Astrocyte (in vitro differentiated cells and primary cell): ENCODE results near the gene MADCAM1. TPM values are rescaled to one million over a fixed set of nuclear protein-coding genes. Genes with fewer than 3 reads are reported as not detected.

ENCODE experiments used
- DNase-seq: peaks from one replicate; pipeline ENCODE4 v3.0.0-alpha.2; 2010; ENCODE audit warnings: low read depth
- FAIRE-seq: peaks from 2 replicates; lab custom pipeline; 2011; peaks lifted over from hg19 to GRCh38; lab: Jason Lieb, UNC
- H2AFZ ChIP-seq: 2 replicates; pipeline ENCODE4 v1.6.0; 2012; ENCODE audit warnings: low read depth, low read length, inconsistent platforms
- H3K27ac ChIP-seq: 2 replicates; pipeline ENCODE4 v1.5.1; 2011; ENCODE audit warnings: low read depth, low read length, inconsistent platforms
- H3K27me3 ChIP-seq: 2 replicates; pipeline ENCODE4 v1.6.0; 2011; ENCODE audit warnings: low read length, inconsistent platforms; ENCODE audit not compliant: insufficient read depth
- H3K36me3 ChIP-seq: 2 replicates; pipeline ENCODE4 v1.5.1; 2011; ENCODE audit warnings: low read length, inconsistent platforms; ENCODE audit not compliant: insufficient read depth
- H3K4me1 ChIP-seq: 2 replicates; pipeline ENCODE4 v1.5.1; 2011; ENCODE audit warnings: low read length, inconsistent platforms; ENCODE audit not compliant: insufficient read depth
- H3K4me2 ChIP-seq: 2 replicates; pipeline ENCODE4 v1.6.0; 2012; ENCODE audit warnings: low read length, inconsistent platforms
- H3K4me3 ChIP-seq: 2 replicates; pipeline ENCODE4 v1.5.1; 2011; ENCODE audit warnings: low read depth, mild to moderate bottlenecking, low read length, inconsistent platforms; ENCODE audit not compliant: insufficient read depth
- H3K79me2 ChIP-seq: 2 replicates; pipeline ENCODE4 v1.6.0; 2012; ENCODE audit warnings: mild to moderate bottlenecking, low read length, inconsistent platforms; ENCODE audit not compliant: insufficient read depth
- H3K9ac ChIP-seq: 2 replicates; pipeline ENCODE4 v1.6.0; 2012; ENCODE audit warnings: mild to moderate bottlenecking, low read length, inconsistent platforms
- H3K9me3 ChIP-seq: 2 replicates; pipeline ENCODE4 v1.5.1; 2012; ENCODE audit warnings: low read depth, mild to moderate bottlenecking, low read length, inconsistent platforms; ENCODE audit not compliant: insufficient read depth
- H4K20me1 ChIP-seq: 2 replicates; pipeline ENCODE4 v1.6.0; 2012; ENCODE audit warnings: low read length, inconsistent platforms; ENCODE audit not compliant: insufficient read depth
- H3K27ac Mint-ChIP-seq: one replicate; pipeline ENCODE4 v1.8.0; 2021; ENCODE audit warnings: mild to moderate bottlenecking, mixed read lengths; ENCODE audit not compliant: unreplicated experiment
- H3K27me3 Mint-ChIP-seq: one replicate; pipeline ENCODE4 v1.8.0; 2021; ENCODE audit warnings: low read depth, mixed read lengths; ENCODE audit not compliant: unreplicated experiment
- H3K36me3 Mint-ChIP-seq: one replicate; pipeline ENCODE4 v1.8.0; 2021; ENCODE audit warnings: low read depth, mixed read lengths; ENCODE audit not compliant: unreplicated experiment
- H3K4me1 Mint-ChIP-seq: one replicate; pipeline ENCODE4 v1.8.0; 2021; ENCODE audit warnings: low read depth, mixed read lengths; ENCODE audit not compliant: unreplicated experiment
- H3K4me3 Mint-ChIP-seq: one replicate; pipeline ENCODE4 v1.8.0; 2021; ENCODE audit warnings: mild to moderate bottlenecking, moderate library complexity, mixed read lengths; ENCODE audit not compliant: unreplicated experiment
- H3K9me3 Mint-ChIP-seq: one replicate; pipeline ENCODE4 v1.8.0; 2021; ENCODE audit warnings: mild to moderate bottlenecking, mixed read lengths; ENCODE audit not compliant: unreplicated experiment
- CTCF ChIP-seq: IDR thresholded peaks from 2 replicates; pipeline ENCODE4 v1.5.1; 2011; ENCODE audit warnings: low read depth, mild to moderate bottlenecking, inconsistent platforms, low read length, moderate library complexity; ENCODE audit not compliant: insufficient read depth
- EZH2 ChIP-seq: IDR thresholded peaks from 2 replicates; pipeline ENCODE4 v1.6.1; 2012; ENCODE audit warnings: mild to moderate bottlenecking, low read length, inconsistent platforms; ENCODE audit not compliant: insufficient read depth
- total RNA-seq: library from RNA; stranded (reverse); gene quantifications from 2 replicates; pipeline ENCODE4 v1.2.1, GENCODE V29; 2021

Gene MADCAM1
- total RNA-seq, 1 donor from 2014 or later = 0.57 TPM

- Mint-ChIP-seq H3K9me3 (peaks cover 2% of the 10 kb centered on the region), H3K4me1 (peaks cover 9% of the 10 kb centered on the region), H3K27ac (no peak overlapping the region), H3K36me3 (peaks cover 4% of the 10 kb centered on the region), H3K4me3 (no peak overlapping the region), H3K27me3 (peaks cover 3% of the 10 kb centered on the region)
- peaks cover 12% of the 10 kb centered on the region for H3K9me3 ChIP-seq
- no peaks in the 10 kb centered on the region for H3K36me3 ChIP-seq
- H3K27ac ChIP-seq = no peak overlapping the region
- H3K4me2 ChIP-seq = no peak overlapping the region
- H3K9ac ChIP-seq = no peak overlapping the region
- no peak overlapping the region for H3K4me3 ChIP-seq
- peaks cover 14% of the 10 kb centered on the region for H3K4me1 ChIP-seq
- no peaks in the 10 kb centered on the region for H4K20me1 ChIP-seq
- no peaks in the 10 kb centered on the region for H3K79me2 ChIP-seq
- TF ChIP-seq CTCF = no peak
- TF ChIP-seq EZH2 = no peak
- FAIRE-seq = no peak
- H2AFZ ChIP-seq = no peak overlapping the region
- no peaks in the 10 kb centered on the region for H3K27me3 ChIP-seq
- DNase-seq = no peak
Measured at GRCh38 chr19:483332-484072, 12.8 kb upstream of the MADCAM1 start.

GRCh38 chr19:484494-484893 lies 11.8 kb upstream of the MADCAM1 start:
- H3K9me3 Mint-ChIP-seq = peaks cover 2% of the 10 kb centered on the region
- H3K4me2 ChIP-seq = no peak overlapping the region
- H3K27me3 Mint-ChIP-seq = peaks cover 3% of the 10 kb centered on the region
- peaks cover 4% of the 10 kb centered on the region for H3K36me3 Mint-ChIP-seq
- peaks cover 9% of the 10 kb centered on the region for H3K4me1 Mint-ChIP-seq
- H4K20me1 ChIP-seq = no peaks in the 10 kb centered on the region
- H3K36me3 ChIP-seq = no peaks in the 10 kb centered on the region
- TF ChIP-seq CTCF (no peak), EZH2 (no peak)
- H3K27me3 ChIP-seq = no peaks in the 10 kb centered on the region
- H3K4me3 ChIP-seq = no peak overlapping the region
- no peak overlapping the region for H3K9ac ChIP-seq
- H3K79me2 ChIP-seq = no peaks in the 10 kb centered on the region
- no peak overlapping the region for H2AFZ ChIP-seq
- DNase-seq = no peak
- no peak overlapping the region for H3K27ac ChIP-seq
- H3K4me3 Mint-ChIP-seq = no peak overlapping the region
- peaks cover 12% of the 10 kb centered on the region for H3K9me3 ChIP-seq
- FAIRE-seq = no peak
- no peak overlapping the region for H3K27ac Mint-ChIP-seq
- peaks cover 10% of the 10 kb centered on the region for H3K4me1 ChIP-seq

- Histone ChIP-seq H3K27me3 (no peaks in the 10 kb centered on the region), H4K20me1 (no peaks in the 10 kb centered on the region), H3K4me2 (no peak overlapping the region), H3K9ac (no peak overlapping the region), H3K4me1 (peaks cover 15% of the 10 kb centered on the region), H3K79me2 (no peaks in the 10 kb centered on the region), H3K9me3 (peaks cover 12% of the 10 kb centered on the region), H2AFZ (no peak overlapping the region), H3K36me3 (no peaks in the 10 kb centered on the region), H3K4me3 (no peak overlapping the region), H3K27ac (no peak overlapping the region)
- DNase-seq = no peak
- H3K27ac Mint-ChIP-seq = peak overlapping the region; percentile 26
- no peak for FAIRE-seq
- H3K4me1 Mint-ChIP-seq = peaks cover 9% of the 10 kb centered on the region
- peaks cover 2% of the 10 kb centered on the region for H3K9me3 Mint-ChIP-seq
- TF ChIP-seq EZH2 (no peak), CTCF (no peak)
- peaks cover 3% of the 10 kb centered on the region for H3K27me3 Mint-ChIP-seq
- H3K36me3 Mint-ChIP-seq = peaks cover 2% of the 10 kb centered on the region
- H3K4me3 Mint-ChIP-seq = peak overlapping the region; percentile 14
Measured at GRCh38 chr19:485077-485476, 11.2 kb upstream of the MADCAM1 start.
